Suprapubic skin (tissue), 4 donors: ENCODE data around the gene PRDM10. TPM values are rescaled to one million over a fixed set of nuclear protein-coding genes. Genes with fewer than 3 reads are reported as not detected.

Experiments
- DNase-seq, 2 donors: peaks; one replicate each; pipeline ENCODE4 v3.0.0-alpha.2; 2019; ENCODE audit warnings: low spot score in 2 of 2
- H3K27ac ChIP-seq: fragments of 200-600 bp; sonication (generic); one replicate; pipeline ENCODE4 v1.5.1; 2019
- H3K27me3 ChIP-seq: fragments of 200-600 bp; sonication (generic); one replicate; pipeline ENCODE4 v1.5.1; 2019
- H3K36me3 ChIP-seq: fragments of 200-600 bp; sonication (generic); one replicate; pipeline ENCODE4 v1.5.1; 2019
- H3K4me1 ChIP-seq: fragments of 200-600 bp; sonication (generic); one replicate; pipeline ENCODE4 v1.5.1; 2019
- H3K4me3 ChIP-seq: fragments of 200-600 bp; sonication (generic); one replicate; pipeline ENCODE4 v1.5.1; 2019; ENCODE audit warnings: mild to moderate bottlenecking
- H3K9me3 ChIP-seq: fragments of 200-600 bp; sonication (generic); one replicate; pipeline ENCODE4 v1.5.1; 2019
- EP300 ChIP-seq: sonication (generic); formaldehyde crosslinking; IDR thresholded peaks from one replicate; pipeline ENCODE4 v1.6.1; 2017; ENCODE audit warnings: antibody characterized with exemption
- POLR2A ChIP-seq, 2 donors: fragments of 450-650 bp; IDR thresholded peaks; one replicate each; pipeline ENCODE4 v1.6.1; 2017; ENCODE audit warnings: antibody characterized with exemption in 2 of 2, mild to moderate bottlenecking in 2 of 2, moderate library complexity in 2 of 2
- POLR2AphosphoS5 ChIP-seq, 3 donors: sonication (generic); formaldehyde crosslinking; IDR thresholded peaks; one replicate each; pipeline ENCODE4 v1.6.1; 2017; ENCODE audit warnings: antibody characterized with exemption in 3 of 3
- WGBS: methylation state at CpG from one replicate; pipeline ENCODE4 v1.1.5; 2018; 5-methylcytosine and 5-hydroxymethylcytosine counted together
- total RNA-seq, 4 donors: library from RNA; depleted of rRNA; stranded (reverse); fragments of >200 nt; gene quantifications; one replicate each; pipeline ENCODE4 v1.1.0, GENCODE V29; 2016
- TF ChIP-seq, protein P1 (sequence below), 2 donors: fragments of 200-600 bp in 1 of 2; fragments of 450-650 bp in 1 of 2; sonication (generic) in 1 of 2; IDR thresholded peaks; one replicate each; pipeline ENCODE4 v1.5.1; 2016 to 2019; ENCODE audit warnings: antibody characterized with exemption in 2 of 2, mild to moderate bottlenecking in 1 of 2, moderate library complexity in 1 of 2

Gene PRDM10
- total RNA-seq, 4 donors from 2014 or later: 11.4 to 49.8 (median 13.4) TPM

- Histone ChIP-seq H3K27ac (peak within 1 kb of the TSS; percentile 84), H3K36me3 (peaks cover 9% of the 10 kb centered on the region), H3K27me3 (no peaks in the 10 kb centered on the region), H3K9me3 (no peaks in the 10 kb centered on the region), H3K4me1 (peaks cover 21% of the 10 kb centered on the region), H3K4me3 (peak within 1 kb of the TSS; percentile 91)
- TF ChIP-seq POLR2AphosphoS5 (IDR thresholded peaks at IDR 0.05) (no peak), EP300 (no peak), POLR2A (IDR thresholded peaks at IDR 0.05) (peak in 1 of 2 donors; percentile 29)
- TF ChIP-seq, protein P1, sequence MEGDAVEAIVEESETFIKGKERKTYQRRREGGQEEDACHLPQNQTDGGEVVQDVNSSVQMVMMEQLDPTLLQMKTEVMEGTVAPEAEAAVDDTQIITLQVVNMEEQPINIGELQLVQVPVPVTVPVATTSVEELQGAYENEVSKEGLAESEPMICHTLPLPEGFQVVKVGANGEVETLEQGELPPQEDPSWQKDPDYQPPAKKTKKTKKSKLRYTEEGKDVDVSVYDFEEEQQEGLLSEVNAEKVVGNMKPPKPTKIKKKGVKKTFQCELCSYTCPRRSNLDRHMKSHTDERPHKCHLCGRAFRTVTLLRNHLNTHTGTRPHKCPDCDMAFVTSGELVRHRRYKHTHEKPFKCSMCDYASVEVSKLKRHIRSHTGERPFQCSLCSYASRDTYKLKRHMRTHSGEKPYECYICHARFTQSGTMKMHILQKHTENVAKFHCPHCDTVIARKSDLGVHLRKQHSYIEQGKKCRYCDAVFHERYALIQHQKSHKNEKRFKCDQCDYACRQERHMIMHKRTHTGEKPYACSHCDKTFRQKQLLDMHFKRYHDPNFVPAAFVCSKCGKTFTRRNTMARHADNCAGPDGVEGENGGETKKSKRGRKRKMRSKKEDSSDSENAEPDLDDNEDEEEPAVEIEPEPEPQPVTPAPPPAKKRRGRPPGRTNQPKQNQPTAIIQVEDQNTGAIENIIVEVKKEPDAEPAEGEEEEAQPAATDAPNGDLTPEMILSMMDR (IDR thresholded peaks at IDR 0.05): no peak
- peak; percentile 86 to 90 for DNase-seq
- 2% methylated on average over 31 of the region's 77 CpGs for WGBS
These were observed 107.3 kb downstream of the PRDM10 start, which contains the start of gene NFRKB for GRCh38 chr11:129895126-129896041. NFRKB (minus strand) TSS chr11:129895578; CDS start chr11:129892849, 2,729 bp downstream.

- WGBS: 18% methylated on average over 13 of the region's 13 CpGs
- H3K27ac ChIP-seq: peak overlapping the region; percentile 84
- H3K36me3 ChIP-seq: peaks cover 16% of the 10 kb centered on the region
- no peaks in the 10 kb centered on the region for H3K27me3 ChIP-seq
- DNase-seq: no peak
- no peak for TF ChIP-seq POLR2A (IDR thresholded peaks at IDR 0.05)
- no peak for TF ChIP-seq POLR2AphosphoS5 (IDR thresholded peaks at IDR 0.05)
- TF ChIP-seq, protein P1 (IDR thresholded peaks at IDR 0.05): no peak
- TF ChIP-seq EP300: no peak
- H3K4me3 ChIP-seq: peak overlapping the region; percentile 91
- H3K9me3 ChIP-seq: no peaks in the 10 kb centered on the region
- peaks cover 21% of the 10 kb centered on the region for H3K4me1 ChIP-seq
These were observed 108.1 kb downstream of the PRDM10 start for GRCh38 chr11:129894278-129895125.

- TF ChIP-seq POLR2AphosphoS5 (IDR thresholded peaks at IDR 0.05): no peak
- TF ChIP-seq, protein P1 (IDR thresholded peaks at IDR 0.05): no peak
- no peak for TF ChIP-seq POLR2A (IDR thresholded peaks at IDR 0.05)
- no peak for TF ChIP-seq EP300
- no peak for DNase-seq
- H3K27ac ChIP-seq: no peak overlapping the region
- H3K9me3 ChIP-seq: no peaks in the 10 kb centered on the region
- H3K27me3 ChIP-seq: no peaks in the 10 kb centered on the region
- WGBS: 83% methylated on average over 5 of the region's 5 CpGs
- H3K4me3 ChIP-seq: no peak overlapping the region
- H3K4me1 ChIP-seq: no peaks in the 10 kb centered on the region
- peaks cover 76% of the 10 kb centered on the region for H3K36me3 ChIP-seq
These were observed 114.2 kb downstream of the PRDM10 start for GRCh38 chr11:129888451-129888850.

GRCh38 chr11:129885381-129885780, 117.3 kb downstream of the PRDM10 start:
- no peak for DNase-seq
- Histone ChIP-seq H3K9me3 (no peaks in the 10 kb centered on the region), H3K27me3 (no peaks in the 10 kb centered on the region), H3K4me3 (no peak overlapping the region), H3K36me3 (peaks cover 98% of the 10 kb centered on the region), H3K27ac (no peak overlapping the region), H3K4me1 (no peaks in the 10 kb centered on the region)
- TF ChIP-seq, protein P1 (IDR thresholded peaks at IDR 0.05): no peak
- TF ChIP-seq POLR2AphosphoS5 (IDR thresholded peaks at IDR 0.05): no peak
- TF ChIP-seq POLR2A (IDR thresholded peaks at IDR 0.05): no peak
- no peak for TF ChIP-seq EP300
- WGBS: 96% methylated on average over 12 of the region's 12 CpGs
